WTC11 (cell line): ENCODE measurements around the gene ADAMTS9.

Experiments
- ATF2 ChIP-seq: sonication (generic); formaldehyde crosslinking; IDR thresholded peaks from 2 replicates; pipeline ENCODE4 v1.8.1; 2022; ENCODE audit warnings: low read depth, missing genetic modification reagents, borderline replicate concordance
- ATF6 ChIP-seq: sonication (generic); formaldehyde crosslinking; IDR thresholded peaks from 2 replicates; pipeline ENCODE4 v1.8.1; 2023; ENCODE audit warnings: mild to moderate bottlenecking, missing genetic modification reagents
- CREM ChIP-seq: sonication (generic); formaldehyde crosslinking; IDR thresholded peaks from 2 replicates; pipeline ENCODE4 v1.8.1; 2022; ENCODE audit warnings: mild to moderate bottlenecking, missing genetic modification reagents, moderate library complexity
- CTCF ChIP-seq: fragments of 200-600 bp; IDR thresholded peaks from 2 replicates; pipeline ENCODE4 v1.8.0; 2022; ENCODE audit warnings: antibody characterized with exemption
- FOXJ3 ChIP-seq: sonication (generic); formaldehyde crosslinking; IDR thresholded peaks from 2 replicates; pipeline ENCODE4 v1.9.0; 2021; ENCODE audit warnings: missing genetic modification reagents, mild to moderate bottlenecking, borderline replicate concordance
- FOXK1 ChIP-seq: sonication (generic); formaldehyde crosslinking; IDR thresholded peaks from 2 replicates; pipeline ENCODE4 v1.8.0; 2022; ENCODE audit warnings: mild to moderate bottlenecking, moderate library complexity, missing genetic modification reagents
- MAX ChIP-seq: sonication (generic); formaldehyde crosslinking; IDR thresholded peaks from 2 replicates; pipeline ENCODE4 v1.8.0; 2022; ENCODE audit warnings: mild to moderate bottlenecking, missing genetic modification reagents
- NFYB ChIP-seq: sonication (generic); formaldehyde crosslinking; conservative IDR thresholded peaks from 2 replicates; pipeline ENCODE4 v1.8.0; 2022; ENCODE audit warnings: low read depth, missing genetic modification reagents
- OVOL2 ChIP-seq: fragments of 250-450 bp; sonication (Bioruptor Pico); IDR thresholded peaks from 2 replicates; pipeline ENCODE4 v1.9.0; 2021; ENCODE audit warnings: mild to moderate bottlenecking, borderline replicate concordance
- PRRX2 ChIP-seq: fragments of 250-450 bp; sonication (Bioruptor Pico); IDR thresholded peaks from 2 replicates; pipeline ENCODE4 v1.8.0; 2021; ENCODE audit warnings: mild to moderate bottlenecking
- ZBTB43 ChIP-seq: sonication (generic); formaldehyde crosslinking; IDR thresholded peaks from 2 replicates; pipeline ENCODE4 v1.8.1; 2023; ENCODE audit warnings: mild to moderate bottlenecking, missing genetic modification reagents
- ZNF232 ChIP-seq: sonication (generic); formaldehyde crosslinking; IDR thresholded peaks from 2 replicates; pipeline ENCODE4 v1.8.0; 2022; ENCODE audit warnings: mild to moderate bottlenecking, missing genetic modification reagents

GRCh38 chr3:64728428-64728827, 40.6 kb upstream of the ADAMTS9 start:
- no peak for TF ChIP-seq ATF6
- TF ChIP-seq CTCF: no peak
- TF ChIP-seq MAX (CRISPR knock-in tag): no peak
- TF ChIP-seq ATF2 (CRISPR knock-in tag): no peak
- no peak for TF ChIP-seq OVOL2 (CRISPR knock-in tag)
- TF ChIP-seq ZNF232 (CRISPR knock-in tag): no peak
- TF ChIP-seq ZBTB43 (CRISPR knock-in tag): no peak
- no peak for TF ChIP-seq PRRX2 (CRISPR knock-in tag)
- no peak for TF ChIP-seq CREM (CRISPR knock-in tag)
- no peak for TF ChIP-seq NFYB (CRISPR knock-in tag)
- TF ChIP-seq FOXJ3: no peak
- no peak for TF ChIP-seq FOXK1 (CRISPR knock-in tag)
